ENCODE data around the gene ARAP2. TPM values are rescaled to one million over a fixed set of nuclear protein-coding genes. Genes with fewer than 3 reads are reported as not detected.

ARAP2 gene
- total RNA-seq, 1 experiment from 2014 or later: 30.0 TPM

- H3K4me3 Mint-ChIP-seq (ENCODE audit: low read depth, unreplicated experiment): no peak overlapping the region
- no peak for DNase-seq
- no peaks in the 10 kb centered on the region for H3K9me3 Mint-ChIP-seq (ENCODE audit: low read depth, unreplicated experiment)
- intact Hi-C loops (cut with micrococcal nuclease; ENCODE audit: unreplicated experiment): no loop called here
- H3K36me3 Mint-ChIP-seq (ENCODE audit: insufficient read depth, unreplicated experiment): no peaks in the 10 kb centered on the region
- no peak overlapping the region for H3K27ac Mint-ChIP-seq (ENCODE audit: unreplicated experiment)
- no peak for TF ChIP-seq CTCF (IDR thresholded peaks at IDR 0.05; ENCODE audit: unreplicated experiment)
- CTCF ChIA-PET: no interaction called here
- no peaks in the 10 kb centered on the region for H3K4me1 Mint-ChIP-seq (ENCODE audit: low read depth, unreplicated experiment)
- no TSS peak for BruUV-seq (replicated peaks)
- H3K27me3 Mint-ChIP-seq (ENCODE audit: unreplicated experiment): no peaks in the 10 kb centered on the region
Observed at GRCh38 chr4:36038491-36038890, 205.8 kb downstream of the ARAP2 start.

GRCh38 chr4:36037127-36037526, 207.2 kb downstream of the ARAP2 start:
- no peaks in the 10 kb centered on the region for H3K36me3 Mint-ChIP-seq (ENCODE audit: insufficient read depth, unreplicated experiment)
- no TSS peak for BruUV-seq (replicated peaks)
- no peaks in the 10 kb centered on the region for H3K9me3 Mint-ChIP-seq (ENCODE audit: low read depth, unreplicated experiment)
- CTCF ChIA-PET: no interaction called here
- intact Hi-C loops (cut with micrococcal nuclease; ENCODE audit: unreplicated experiment): no loop called here
- no peaks in the 10 kb centered on the region for H3K27me3 Mint-ChIP-seq (ENCODE audit: unreplicated experiment)
- no peak for DNase-seq
- TF ChIP-seq CTCF (IDR thresholded peaks at IDR 0.05; ENCODE audit: unreplicated experiment): no peak
- no peak overlapping the region for H3K4me3 Mint-ChIP-seq (ENCODE audit: low read depth, unreplicated experiment)
- no peak overlapping the region for H3K27ac Mint-ChIP-seq (ENCODE audit: unreplicated experiment)
- H3K4me1 Mint-ChIP-seq (ENCODE audit: low read depth, unreplicated experiment): no peaks in the 10 kb centered on the region

GRCh38 chr4:36029951-36030350, 214.4 kb downstream of the ARAP2 start:
- H3K4me3 Mint-ChIP-seq (ENCODE audit: low read depth, unreplicated experiment): no peak overlapping the region
- TF ChIP-seq CTCF (IDR thresholded peaks at IDR 0.05; ENCODE audit: unreplicated experiment): no peak
- H3K9me3 Mint-ChIP-seq (ENCODE audit: low read depth, unreplicated experiment): no peaks in the 10 kb centered on the region
- H3K36me3 Mint-ChIP-seq (ENCODE audit: insufficient read depth, unreplicated experiment): no peaks in the 10 kb centered on the region
- H3K4me1 Mint-ChIP-seq (ENCODE audit: low read depth, unreplicated experiment): no peaks in the 10 kb centered on the region
- no peak for DNase-seq
- no peaks in the 10 kb centered on the region for H3K27me3 Mint-ChIP-seq (ENCODE audit: unreplicated experiment)
- no peak overlapping the region for H3K27ac Mint-ChIP-seq (ENCODE audit: unreplicated experiment)
- intact Hi-C loops (cut with micrococcal nuclease; ENCODE audit: unreplicated experiment): no loop called here
- BruUV-seq (replicated peaks): no TSS peak
- CTCF ChIA-PET: no interaction called here

GRCh38 chr4:36027203-36027602, 217.1 kb downstream of the ARAP2 start:
- intact Hi-C loops (cut with micrococcal nuclease; ENCODE audit: unreplicated experiment): no loop called here
- CTCF ChIA-PET: no interaction called here

More at GRCh38 chr4:36027203-36027602, 217.1 kb downstream of the ARAP2 start:
- Mint-ChIP-seq H3K27me3 (ENCODE audit: unreplicated experiment) (no peaks in the 10 kb centered on the region), H3K36me3 (ENCODE audit: insufficient read depth, unreplicated experiment) (no peaks in the 10 kb centered on the region), H3K9me3 (ENCODE audit: low read depth, unreplicated experiment) (no peaks in the 10 kb centered on the region), H3K4me1 (ENCODE audit: low read depth, unreplicated experiment) (no peaks in the 10 kb centered on the region), H3K27ac (ENCODE audit: unreplicated experiment) (no peak overlapping the region), H3K4me3 (ENCODE audit: low read depth, unreplicated experiment) (no peak overlapping the region)
- no TSS peak for BruUV-seq (replicated peaks)
- no peak for DNase-seq
- TF ChIP-seq CTCF (IDR thresholded peaks at IDR 0.05; ENCODE audit: unreplicated experiment): no peak
